ENCODE measurements around the gene BIRC5.

The BIRC5 gene

DNA sequence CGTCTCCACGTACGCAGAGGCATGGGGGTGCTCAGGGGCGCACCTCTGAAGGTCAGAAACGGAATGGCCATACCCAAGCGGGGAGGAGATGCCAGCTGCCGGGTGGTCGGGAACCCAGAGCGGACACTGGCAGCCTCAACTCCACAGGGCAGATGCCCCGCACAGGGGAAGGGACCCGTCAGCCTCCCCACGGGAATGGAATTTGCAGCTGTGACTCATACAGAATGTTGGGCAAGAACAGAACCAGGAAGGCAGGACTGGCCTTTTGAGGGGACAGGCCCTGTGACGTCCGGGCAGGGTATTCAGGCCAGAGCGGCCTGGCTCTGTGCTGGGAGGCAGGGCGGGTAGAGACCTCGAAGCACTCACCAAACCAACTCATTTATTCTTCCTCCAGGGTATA is 34.7 kb upstream of the BIRC5 start:
- Histone ChIP-seq H2AFZ (ENCODE audit: low read length) (no peak overlapping the region), H3K27me3 (ENCODE audit: insufficient read depth, low read length, poor library complexity, severe bottlenecking) (no peaks in the 10 kb centered on the region), H4K20me1 (ENCODE audit: insufficient read depth, low read length, poor library complexity, severe bottlenecking) (no peaks in the 10 kb centered on the region), H3K4me3 (ENCODE audit: low read length, poor library complexity, severe bottlenecking) (no peak overlapping the region), H3K36me3 (ENCODE audit: insufficient read depth, low read length) (peaks cover 30% of the 10 kb centered on the region; the same call in 1 of the 2 replicates), H3K9me3 (ENCODE audit: insufficient read depth, low read depth, low read length) (no peaks in the 10 kb centered on the region), H3F3A (ENCODE audit: low read depth) (no peaks in the 10 kb centered on the region), H3K79me2 (ENCODE audit: insufficient read depth, low read length) (peaks cover 13% of the 10 kb centered on the region; the same call in 1 of the 2 replicates), H3K9ac (ENCODE audit: low read depth, low read length, poor library complexity, severe bottlenecking) (no peak overlapping the region), H3K4me1 (ENCODE audit: insufficient read depth, low read length, poor library complexity, severe bottlenecking) (peaks cover 12% of the 10 kb centered on the region), H3K9me2 (replicated peaks; ENCODE audit: low read depth, low read length) (no peaks in the 10 kb centered on the region), H3K4me2 (ENCODE audit: low read depth, low read length, poor library complexity, severe bottlenecking) (no peak overlapping the region)
- no peak for TF ChIP-seq EZH2phosphoT487 (IDR thresholded peaks at IDR 0.05; ENCODE audit: borderline replicate concordance)
- TF ChIP-seq, protein P1, sequence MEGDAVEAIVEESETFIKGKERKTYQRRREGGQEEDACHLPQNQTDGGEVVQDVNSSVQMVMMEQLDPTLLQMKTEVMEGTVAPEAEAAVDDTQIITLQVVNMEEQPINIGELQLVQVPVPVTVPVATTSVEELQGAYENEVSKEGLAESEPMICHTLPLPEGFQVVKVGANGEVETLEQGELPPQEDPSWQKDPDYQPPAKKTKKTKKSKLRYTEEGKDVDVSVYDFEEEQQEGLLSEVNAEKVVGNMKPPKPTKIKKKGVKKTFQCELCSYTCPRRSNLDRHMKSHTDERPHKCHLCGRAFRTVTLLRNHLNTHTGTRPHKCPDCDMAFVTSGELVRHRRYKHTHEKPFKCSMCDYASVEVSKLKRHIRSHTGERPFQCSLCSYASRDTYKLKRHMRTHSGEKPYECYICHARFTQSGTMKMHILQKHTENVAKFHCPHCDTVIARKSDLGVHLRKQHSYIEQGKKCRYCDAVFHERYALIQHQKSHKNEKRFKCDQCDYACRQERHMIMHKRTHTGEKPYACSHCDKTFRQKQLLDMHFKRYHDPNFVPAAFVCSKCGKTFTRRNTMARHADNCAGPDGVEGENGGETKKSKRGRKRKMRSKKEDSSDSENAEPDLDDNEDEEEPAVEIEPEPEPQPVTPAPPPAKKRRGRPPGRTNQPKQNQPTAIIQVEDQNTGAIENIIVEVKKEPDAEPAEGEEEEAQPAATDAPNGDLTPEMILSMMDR (conservative IDR thresholded peaks at IDR 0.05; ENCODE audit: low read length): no peak

DNA sequence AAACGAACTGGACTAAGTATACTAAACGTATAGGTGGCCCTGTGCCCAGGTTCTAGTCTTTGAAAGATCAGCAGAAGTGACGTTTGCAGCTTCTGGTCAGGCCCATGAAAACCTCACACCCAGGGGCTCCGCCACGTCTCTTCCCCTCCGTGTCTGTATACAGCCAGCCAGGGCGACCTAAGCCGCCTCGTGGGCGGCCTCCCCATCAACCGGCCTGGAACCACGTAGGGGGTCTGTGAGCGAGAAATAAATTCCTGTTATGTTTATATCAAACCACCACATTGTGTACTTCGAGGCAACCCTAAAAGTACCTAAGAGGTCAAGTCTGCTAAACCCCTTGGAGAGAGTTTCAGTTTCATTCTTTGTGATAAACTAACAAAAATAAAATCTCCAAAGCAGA is 34.0 kb upstream of the BIRC5 start:
- peaks cover 1% of the 10 kb centered on the region for H4K20me1 ChIP-seq (ENCODE audit: insufficient read depth, low read length, poor library complexity, severe bottlenecking)
- peak overlapping the region; percentile 14 for H3K4me2 ChIP-seq (ENCODE audit: low read depth, low read length, poor library complexity, severe bottlenecking)
- H3K4me3 ChIP-seq (ENCODE audit: low read length, poor library complexity, severe bottlenecking): no peak overlapping the region
- H2AFZ ChIP-seq (ENCODE audit: low read length): no peak overlapping the region
- peaks cover 19% of the 10 kb centered on the region; the same call in 1 of the 2 replicates for H3K79me2 ChIP-seq (ENCODE audit: insufficient read depth, low read length)
- H3K9me3 ChIP-seq (ENCODE audit: insufficient read depth, low read depth, low read length): no peaks in the 10 kb centered on the region
- no peaks in the 10 kb centered on the region for H3F3A ChIP-seq (ENCODE audit: low read depth)
- no peaks in the 10 kb centered on the region for H3K9me2 ChIP-seq (replicated peaks; ENCODE audit: low read depth, low read length)
- peaks cover 27% of the 10 kb centered on the region; the same call in 1 of the 2 replicates for H3K36me3 ChIP-seq (ENCODE audit: insufficient read depth, low read length)
- TF ChIP-seq, protein P1 (conservative IDR thresholded peaks at IDR 0.05; ENCODE audit: low read length): no peak
- no peak for TF ChIP-seq EZH2phosphoT487 (IDR thresholded peaks at IDR 0.05; ENCODE audit: borderline replicate concordance)
- H3K27me3 ChIP-seq (ENCODE audit: insufficient read depth, low read length, poor library complexity, severe bottlenecking): no peaks in the 10 kb centered on the region
- no peak overlapping the region for H3K9ac ChIP-seq (ENCODE audit: low read depth, low read length, poor library complexity, severe bottlenecking)
- H3K4me1 ChIP-seq (ENCODE audit: insufficient read depth, low read length, poor library complexity, severe bottlenecking): peaks cover 17% of the 10 kb centered on the region

DNA sequence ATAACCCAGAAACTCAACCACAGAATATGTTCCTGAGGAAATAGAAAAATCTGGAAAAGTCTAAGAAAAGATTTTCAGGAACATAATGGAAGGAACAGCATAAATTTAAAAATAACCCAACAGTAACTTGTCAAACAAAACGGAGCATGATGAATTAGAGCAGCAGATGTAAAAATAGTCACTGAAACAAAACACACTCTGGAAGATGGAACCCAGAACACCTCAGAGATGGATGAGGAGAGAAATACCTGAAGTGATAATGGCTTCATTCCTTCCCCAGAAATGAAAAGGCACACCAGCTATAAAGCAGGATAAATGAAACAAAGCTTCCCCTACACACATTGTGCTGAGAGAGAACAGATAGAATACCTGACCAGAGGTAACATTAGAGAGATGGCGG is 33.5 kb upstream of the BIRC5 start:
- H3K4me1 ChIP-seq (ENCODE audit: insufficient read depth, low read length, poor library complexity, severe bottlenecking): peaks cover 17% of the 10 kb centered on the region
- peak overlapping the region; percentile 14 for H3K4me2 ChIP-seq (ENCODE audit: low read depth, low read length, poor library complexity, severe bottlenecking)
- H3K79me2 ChIP-seq (ENCODE audit: insufficient read depth, low read length): peaks cover 23% of the 10 kb centered on the region; the same call in 1 of the 2 replicates

More for the DNA sequence above, 33.5 kb upstream of the BIRC5 start:
- H4K20me1 ChIP-seq (ENCODE audit: insufficient read depth, low read length, poor library complexity, severe bottlenecking): peaks cover 6% of the 10 kb centered on the region
- TF ChIP-seq, protein P1 (conservative IDR thresholded peaks at IDR 0.05; ENCODE audit: low read length): no peak
- TF ChIP-seq EZH2phosphoT487 (IDR thresholded peaks at IDR 0.05; ENCODE audit: borderline replicate concordance): no peak
- H3K4me3 ChIP-seq (ENCODE audit: low read length, poor library complexity, severe bottlenecking): no peak overlapping the region
- peaks cover 27% of the 10 kb centered on the region; the same call in 1 of the 2 replicates for H3K36me3 ChIP-seq (ENCODE audit: insufficient read depth, low read length)
- H3K27me3 ChIP-seq (ENCODE audit: insufficient read depth, low read length, poor library complexity, severe bottlenecking): no peaks in the 10 kb centered on the region
- no peak overlapping the region for H2AFZ ChIP-seq (ENCODE audit: low read length)
- no peaks in the 10 kb centered on the region for H3K9me3 ChIP-seq (ENCODE audit: insufficient read depth, low read depth, low read length)
- H3K9ac ChIP-seq (ENCODE audit: low read depth, low read length, poor library complexity, severe bottlenecking): no peak overlapping the region
- no peaks in the 10 kb centered on the region for H3F3A ChIP-seq (ENCODE audit: low read depth)
- no peaks in the 10 kb centered on the region for H3K9me2 ChIP-seq (replicated peaks; ENCODE audit: low read depth, low read length)
